Measurements from ENCODE around the gene SPTSSB. TPM values are rescaled to one million over a fixed set of nuclear protein-coding genes. Genes with fewer than 3 reads are reported as not detected.

SPTSSB gene
- total RNA-seq, 1 experiment from 2014 or later, result 15.7 TPM

- TF ChIP-seq, protein P1, sequence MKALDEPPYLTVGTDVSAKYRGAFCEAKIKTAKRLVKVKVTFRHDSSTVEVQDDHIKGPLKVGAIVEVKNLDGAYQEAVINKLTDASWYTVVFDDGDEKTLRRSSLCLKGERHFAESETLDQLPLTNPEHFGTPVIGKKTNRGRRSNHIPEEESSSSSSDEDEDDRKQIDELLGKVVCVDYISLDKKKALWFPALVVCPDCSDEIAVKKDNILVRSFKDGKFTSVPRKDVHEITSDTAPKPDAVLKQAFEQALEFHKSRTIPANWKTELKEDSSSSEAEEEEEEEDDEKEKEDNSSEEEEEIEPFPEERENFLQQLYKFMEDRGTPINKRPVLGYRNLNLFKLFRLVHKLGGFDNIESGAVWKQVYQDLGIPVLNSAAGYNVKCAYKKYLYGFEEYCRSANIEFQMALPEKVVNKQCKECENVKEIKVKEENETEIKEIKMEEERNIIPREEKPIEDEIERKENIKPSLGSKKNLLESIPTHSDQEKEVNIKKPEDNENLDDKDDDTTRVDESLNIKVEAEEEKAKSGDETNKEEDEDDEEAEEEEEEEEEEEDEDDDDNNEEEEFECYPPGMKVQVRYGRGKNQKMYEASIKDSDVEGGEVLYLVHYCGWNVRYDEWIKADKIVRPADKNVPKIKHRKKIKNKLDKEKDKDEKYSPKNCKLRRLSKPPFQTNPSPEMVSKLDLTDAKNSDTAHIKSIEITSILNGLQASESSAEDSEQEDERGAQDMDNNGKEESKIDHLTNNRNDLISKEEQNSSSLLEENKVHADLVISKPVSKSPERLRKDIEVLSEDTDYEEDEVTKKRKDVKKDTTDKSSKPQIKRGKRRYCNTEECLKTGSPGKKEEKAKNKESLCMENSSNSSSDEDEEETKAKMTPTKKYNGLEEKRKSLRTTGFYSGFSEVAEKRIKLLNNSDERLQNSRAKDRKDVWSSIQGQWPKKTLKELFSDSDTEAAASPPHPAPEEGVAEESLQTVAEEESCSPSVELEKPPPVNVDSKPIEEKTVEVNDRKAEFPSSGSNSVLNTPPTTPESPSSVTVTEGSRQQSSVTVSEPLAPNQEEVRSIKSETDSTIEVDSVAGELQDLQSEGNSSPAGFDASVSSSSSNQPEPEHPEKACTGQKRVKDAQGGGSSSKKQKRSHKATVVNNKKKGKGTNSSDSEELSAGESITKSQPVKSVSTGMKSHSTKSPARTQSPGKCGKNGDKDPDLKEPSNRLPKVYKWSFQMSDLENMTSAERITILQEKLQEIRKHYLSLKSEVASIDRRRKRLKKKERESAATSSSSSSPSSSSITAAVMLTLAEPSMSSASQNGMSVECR (CRISPR knock-in tag; IDR thresholded peaks at IDR 0.05; ENCODE audit: borderline replicate concordance), result no peak
- TF ChIP-seq ZBTB21 (CRISPR knock-in tag; IDR thresholded peaks at IDR 0.05; ENCODE audit: borderline replicate concordance) (no peak), EMX1 (CRISPR knock-in tag; IDR thresholded peaks at IDR 0.05) (no peak)
- TF ChIP-seq, protein P2, sequence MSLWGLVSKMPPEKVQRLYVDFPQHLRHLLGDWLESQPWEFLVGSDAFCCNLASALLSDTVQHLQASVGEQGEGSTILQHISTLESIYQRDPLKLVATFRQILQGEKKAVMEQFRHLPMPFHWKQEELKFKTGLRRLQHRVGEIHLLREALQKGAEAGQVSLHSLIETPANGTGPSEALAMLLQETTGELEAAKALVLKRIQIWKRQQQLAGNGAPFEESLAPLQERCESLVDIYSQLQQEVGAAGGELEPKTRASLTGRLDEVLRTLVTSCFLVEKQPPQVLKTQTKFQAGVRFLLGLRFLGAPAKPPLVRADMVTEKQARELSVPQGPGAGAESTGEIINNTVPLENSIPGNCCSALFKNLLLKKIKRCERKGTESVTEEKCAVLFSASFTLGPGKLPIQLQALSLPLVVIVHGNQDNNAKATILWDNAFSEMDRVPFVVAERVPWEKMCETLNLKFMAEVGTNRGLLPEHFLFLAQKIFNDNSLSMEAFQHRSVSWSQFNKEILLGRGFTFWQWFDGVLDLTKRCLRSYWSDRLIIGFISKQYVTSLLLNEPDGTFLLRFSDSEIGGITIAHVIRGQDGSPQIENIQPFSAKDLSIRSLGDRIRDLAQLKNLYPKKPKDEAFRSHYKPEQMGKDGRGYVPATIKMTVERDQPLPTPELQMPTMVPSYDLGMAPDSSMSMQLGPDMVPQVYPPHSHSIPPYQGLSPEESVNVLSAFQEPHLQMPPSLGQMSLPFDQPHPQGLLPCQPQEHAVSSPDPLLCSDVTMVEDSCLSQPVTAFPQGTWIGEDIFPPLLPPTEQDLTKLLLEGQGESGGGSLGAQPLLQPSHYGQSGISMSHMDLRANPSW (CRISPR knock-in tag; conservative IDR thresholded peaks at IDR 0.05; ENCODE audit: low read depth), result no peak
Observed at GRCh38 chr3:161343986-161344385, 27.3 kb downstream of the SPTSSB start (continued).

- ChIA-PET CTCF (no interaction called here), POLR2A (interaction anchor here (0.5 kb wide), 1 partner anchor 31 kb away, joined by 3 read pairs; no protein-coding TSS in a partner anchor)
- H3K4me1 Mint-ChIP-seq, result no peaks in the 10 kb centered on the region
- H3K27me3 Mint-ChIP-seq (ENCODE audit: low read depth), result no peaks in the 10 kb centered on the region
- H3K9me3 Mint-ChIP-seq, result no peaks in the 10 kb centered on the region
- no peak overlapping the region for H3K27ac Mint-ChIP-seq
- H3K4me3 Mint-ChIP-seq, result no peak overlapping the region
- no peak for ATAC-seq
- TF ChIP-seq GTF2I (CRISPR knock-in tag; conservative IDR thresholded peaks at IDR 0.05) (no peak), FOXP1 (CRISPR knock-in tag; IDR thresholded peaks at IDR 0.05; ENCODE audit: borderline replicate concordance) (no peak)
- no peak for DNase-seq (ENCODE audit: low spot score)
- 0 out of 2 replicates have a peak, but pooled peaks cover 4% of the 10 kb centered on the region for H3K36me3 Mint-ChIP-seq
Observed at GRCh38 chr3:161343540-161343939, 27.8 kb downstream of the SPTSSB start.

GRCh38 chr3:161342629-161343028 lies 28.7 kb downstream of the SPTSSB start:
- H3K36me3 Mint-ChIP-seq, result 0 out of 2 replicates have a peak, but pooled peaks cover 4% of the 10 kb centered on the region
- ChIA-PET CTCF (no interaction called here), POLR2A (no interaction called here)
- no peaks in the 10 kb centered on the region for H3K27me3 Mint-ChIP-seq (ENCODE audit: low read depth)
- ATAC-seq, result no peak
- no peak overlapping the region for H3K27ac Mint-ChIP-seq
- DNase-seq (ENCODE audit: low spot score), result no peak
- H3K4me1 Mint-ChIP-seq, result no peaks in the 10 kb centered on the region
- no peaks in the 10 kb centered on the region for H3K9me3 Mint-ChIP-seq
- no peak overlapping the region for H3K4me3 Mint-ChIP-seq
- TF ChIP-seq, protein P3, sequence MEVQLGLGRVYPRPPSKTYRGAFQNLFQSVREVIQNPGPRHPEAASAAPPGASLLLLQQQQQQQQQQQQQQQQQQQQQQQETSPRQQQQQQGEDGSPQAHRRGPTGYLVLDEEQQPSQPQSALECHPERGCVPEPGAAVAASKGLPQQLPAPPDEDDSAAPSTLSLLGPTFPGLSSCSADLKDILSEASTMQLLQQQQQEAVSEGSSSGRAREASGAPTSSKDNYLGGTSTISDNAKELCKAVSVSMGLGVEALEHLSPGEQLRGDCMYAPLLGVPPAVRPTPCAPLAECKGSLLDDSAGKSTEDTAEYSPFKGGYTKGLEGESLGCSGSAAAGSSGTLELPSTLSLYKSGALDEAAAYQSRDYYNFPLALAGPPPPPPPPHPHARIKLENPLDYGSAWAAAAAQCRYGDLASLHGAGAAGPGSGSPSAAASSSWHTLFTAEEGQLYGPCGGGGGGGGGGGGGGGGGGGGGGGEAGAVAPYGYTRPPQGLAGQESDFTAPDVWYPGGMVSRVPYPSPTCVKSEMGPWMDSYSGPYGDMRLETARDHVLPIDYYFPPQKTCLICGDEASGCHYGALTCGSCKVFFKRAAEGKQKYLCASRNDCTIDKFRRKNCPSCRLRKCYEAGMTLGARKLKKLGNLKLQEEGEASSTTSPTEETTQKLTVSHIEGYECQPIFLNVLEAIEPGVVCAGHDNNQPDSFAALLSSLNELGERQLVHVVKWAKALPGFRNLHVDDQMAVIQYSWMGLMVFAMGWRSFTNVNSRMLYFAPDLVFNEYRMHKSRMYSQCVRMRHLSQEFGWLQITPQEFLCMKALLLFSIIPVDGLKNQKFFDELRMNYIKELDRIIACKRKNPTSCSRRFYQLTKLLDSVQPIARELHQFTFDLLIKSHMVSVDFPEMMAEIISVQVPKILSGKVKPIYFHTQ (CRISPR knock-in tag; IDR thresholded peaks at IDR 0.05), result no peak
- TF ChIP-seq ZMAT4 (CRISPR knock-in tag; IDR thresholded peaks at IDR 0.05) (no peak), NFATC4 (CRISPR knock-in tag; IDR thresholded peaks at IDR 0.05) (no peak), AFF4 (CRISPR knock-in tag; IDR thresholded peaks at IDR 0.05; ENCODE audit: borderline replicate concordance) (no peak)
- TF ChIP-seq, protein P4, sequence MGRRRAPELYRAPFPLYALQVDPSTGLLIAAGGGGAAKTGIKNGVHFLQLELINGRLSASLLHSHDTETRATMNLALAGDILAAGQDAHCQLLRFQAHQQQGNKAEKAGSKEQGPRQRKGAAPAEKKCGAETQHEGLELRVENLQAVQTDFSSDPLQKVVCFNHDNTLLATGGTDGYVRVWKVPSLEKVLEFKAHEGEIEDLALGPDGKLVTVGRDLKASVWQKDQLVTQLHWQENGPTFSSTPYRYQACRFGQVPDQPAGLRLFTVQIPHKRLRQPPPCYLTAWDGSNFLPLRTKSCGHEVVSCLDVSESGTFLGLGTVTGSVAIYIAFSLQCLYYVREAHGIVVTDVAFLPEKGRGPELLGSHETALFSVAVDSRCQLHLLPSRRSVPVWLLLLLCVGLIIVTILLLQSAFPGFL (CRISPR knock-in tag; IDR thresholded peaks at IDR 0.05; ENCODE audit: borderline replicate concordance), result no peak
- TF ChIP-seq, protein P5, sequence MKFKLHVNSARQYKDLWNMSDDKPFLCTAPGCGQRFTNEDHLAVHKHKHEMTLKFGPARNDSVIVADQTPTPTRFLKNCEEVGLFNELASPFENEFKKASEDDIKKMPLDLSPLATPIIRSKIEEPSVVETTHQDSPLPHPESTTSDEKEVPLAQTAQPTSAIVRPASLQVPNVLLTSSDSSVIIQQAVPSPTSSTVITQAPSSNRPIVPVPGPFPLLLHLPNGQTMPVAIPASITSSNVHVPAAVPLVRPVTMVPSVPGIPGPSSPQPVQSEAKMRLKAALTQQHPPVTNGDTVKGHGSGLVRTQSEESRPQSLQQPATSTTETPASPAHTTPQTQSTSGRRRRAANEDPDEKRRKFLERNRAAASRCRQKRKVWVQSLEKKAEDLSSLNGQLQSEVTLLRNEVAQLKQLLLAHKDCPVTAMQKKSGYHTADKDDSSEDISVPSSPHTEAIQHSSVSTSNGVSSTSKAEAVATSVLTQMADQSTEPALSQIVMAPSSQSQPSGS (CRISPR knock-in tag; IDR thresholded peaks at IDR 0.05; ENCODE audit: borderline replicate concordance, low read depth), result no peak
